Hepatic stellate cell (primary cell): ENCODE results near the gene SLC39A7.

ENCODE experiments used
- DNase-seq: peaks from one replicate; pipeline ENCODE4 v3.0.0; 2011; ENCODE audit warnings: low spot score

Gene SLC39A7

DNA sequence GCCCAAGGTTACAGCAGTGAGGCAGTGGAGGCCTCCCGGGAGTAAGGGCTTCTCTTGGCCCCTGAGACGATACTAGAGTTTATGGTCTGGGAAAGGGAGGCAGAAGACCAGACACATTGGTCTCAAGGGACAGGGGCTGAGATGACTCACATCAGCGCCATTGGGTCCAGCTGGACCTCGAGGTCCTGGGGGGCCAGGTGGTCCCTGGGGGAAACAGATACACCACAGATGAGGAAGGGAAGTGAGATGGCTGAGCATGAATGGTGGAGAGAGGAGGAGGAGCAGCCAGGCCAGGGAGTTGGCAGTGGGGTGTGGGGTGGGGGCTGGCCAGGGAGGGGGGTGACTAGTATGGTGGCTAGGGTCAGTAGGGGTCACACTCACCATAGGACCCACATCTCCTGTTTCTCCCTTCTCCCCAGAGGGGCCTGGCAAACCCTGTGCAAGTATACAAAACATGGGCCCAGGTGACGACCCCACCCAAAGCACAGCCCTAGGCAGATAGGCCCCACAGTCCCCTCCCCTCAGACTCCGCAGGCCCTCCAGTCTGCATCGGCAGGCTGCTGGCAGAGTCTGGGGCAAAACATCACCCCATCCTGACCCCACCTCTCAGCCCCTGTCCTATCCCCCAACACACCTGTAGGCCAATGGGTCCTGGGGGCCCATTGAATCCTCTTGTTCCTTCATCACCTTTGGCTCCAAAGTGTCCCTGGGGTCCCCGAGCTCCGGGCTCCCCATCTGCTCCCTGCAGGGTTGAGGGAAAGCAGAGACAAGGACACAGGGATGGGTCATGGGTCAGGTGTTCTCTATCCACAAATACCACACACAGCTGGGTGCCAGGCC is 30.3 kb upstream of the SLC39A7 start:
- no peak for DNase-seq

DNA sequence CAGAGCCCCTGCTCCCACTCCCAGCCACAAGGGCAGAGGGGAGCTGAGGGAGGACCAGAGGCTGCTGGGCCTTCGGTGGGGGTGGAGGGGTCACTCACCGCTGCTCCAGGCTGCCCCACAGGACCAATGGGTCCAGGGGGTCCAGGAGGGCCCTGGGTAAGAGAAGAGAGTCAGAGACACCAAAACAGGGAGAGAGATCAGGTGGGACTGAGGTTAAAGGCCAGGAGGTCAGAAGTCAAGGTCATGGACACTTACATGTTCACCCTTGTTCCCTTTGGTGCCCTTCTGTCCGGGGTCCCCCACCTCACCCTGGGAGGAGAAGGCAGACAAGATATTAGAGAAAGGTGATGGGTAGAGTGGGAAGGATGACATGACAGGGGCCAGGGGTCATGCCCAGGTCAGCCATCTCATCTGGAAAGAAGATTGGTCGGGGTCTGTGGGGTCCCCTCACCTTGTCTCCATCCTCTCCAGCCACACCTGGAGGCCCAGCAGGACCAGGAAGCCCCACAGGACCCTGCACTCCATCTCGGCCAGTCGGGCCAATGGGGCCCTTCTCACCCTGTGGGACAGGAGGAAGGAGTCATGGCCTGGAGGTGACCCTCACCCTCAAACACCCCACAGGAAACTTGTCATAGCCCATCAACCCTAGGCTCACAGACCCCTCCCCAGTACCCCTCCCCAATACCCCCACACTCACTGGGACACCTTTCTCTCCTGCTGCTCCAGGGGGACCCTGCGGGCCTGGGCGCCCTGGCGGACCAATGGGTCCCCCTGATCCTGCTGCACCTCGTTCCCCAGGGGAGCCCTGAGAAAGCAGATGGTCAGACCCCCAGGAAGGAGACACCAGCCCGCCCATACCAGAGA is 29.4 kb upstream of the SLC39A7 start:
- no peak for DNase-seq

DNA sequence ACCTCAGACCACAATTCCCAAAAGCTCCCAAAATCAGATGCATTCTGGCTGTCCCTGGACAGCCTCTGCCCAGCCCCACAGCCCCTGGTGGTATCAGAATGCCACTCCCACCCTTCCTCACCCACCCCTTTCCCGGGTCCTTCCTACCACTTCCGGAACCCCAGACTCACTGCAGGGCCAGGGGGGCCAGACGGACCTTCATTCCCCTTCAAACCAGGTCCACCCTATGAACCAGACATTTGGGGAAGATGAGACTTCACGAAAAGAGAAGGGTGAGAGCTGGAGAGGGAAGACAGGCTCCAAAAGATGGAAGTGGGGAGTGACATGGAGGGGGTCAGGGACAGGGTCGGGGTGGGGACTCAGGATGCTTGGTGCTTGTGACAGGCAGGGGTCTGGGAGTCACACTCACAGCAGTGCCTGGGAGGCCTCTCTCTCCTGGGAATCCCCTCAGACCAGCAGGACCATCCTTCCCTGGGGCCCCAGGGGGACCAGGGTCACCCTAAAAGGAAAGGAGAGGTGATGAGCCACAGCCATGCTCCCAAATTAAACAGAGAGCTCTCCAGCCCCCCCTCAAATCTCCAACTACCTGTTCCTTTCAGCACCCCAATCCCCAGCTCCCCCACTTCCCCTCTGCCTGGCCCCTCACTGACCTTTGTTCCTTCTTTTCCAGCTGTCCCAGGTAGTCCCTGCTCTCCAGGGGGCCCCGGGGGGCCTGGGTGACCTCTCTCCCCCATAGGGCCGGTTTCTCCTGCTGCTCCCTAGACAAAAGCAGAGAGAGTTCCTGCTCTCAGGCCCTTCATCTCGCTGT is 28.6 kb upstream of the SLC39A7 start:
- DNase-seq, result no peak

DNA sequence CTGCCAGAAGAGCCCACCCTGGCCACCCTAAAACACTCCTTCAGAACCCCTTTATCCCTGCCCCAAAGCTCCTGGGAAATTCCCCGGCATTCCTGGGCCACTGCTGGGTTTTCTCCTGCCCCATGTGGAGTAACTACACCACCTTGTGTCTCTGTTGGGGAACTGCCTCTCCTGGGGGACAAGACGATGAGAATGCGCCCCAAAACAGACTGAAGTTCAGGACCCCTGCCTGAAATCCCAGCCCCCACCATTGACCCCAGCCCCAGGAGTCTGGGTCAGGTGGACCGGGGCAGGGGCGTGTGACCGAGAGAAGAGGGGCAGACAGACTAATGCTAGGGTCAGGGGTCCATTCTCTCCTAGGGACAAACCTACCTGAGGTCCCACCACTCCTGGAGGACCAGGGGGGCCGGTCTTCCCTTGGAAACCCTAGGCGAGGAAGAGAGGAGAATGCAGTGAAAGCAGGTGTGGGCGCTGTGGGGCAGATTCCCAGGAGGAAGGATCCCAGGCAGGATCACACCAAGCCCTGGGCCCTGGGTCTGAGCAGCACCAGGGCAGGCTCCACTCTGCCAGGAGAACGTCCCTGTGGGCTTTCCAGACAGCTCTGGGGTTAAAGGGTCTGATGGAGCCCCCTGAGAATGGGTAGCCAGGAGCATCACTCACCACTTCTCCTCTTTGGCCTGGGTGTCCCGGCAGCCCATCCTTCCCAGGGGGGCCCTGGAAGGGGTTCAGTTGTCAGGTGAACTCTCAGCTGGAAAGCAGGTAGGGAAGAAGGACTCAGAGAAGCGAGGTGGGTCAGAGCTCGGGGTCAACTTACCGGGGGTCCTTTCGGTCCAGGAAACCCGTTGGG is 27.8 kb upstream of the SLC39A7 start:
- peak; percentile 75 for DNase-seq

DNA sequence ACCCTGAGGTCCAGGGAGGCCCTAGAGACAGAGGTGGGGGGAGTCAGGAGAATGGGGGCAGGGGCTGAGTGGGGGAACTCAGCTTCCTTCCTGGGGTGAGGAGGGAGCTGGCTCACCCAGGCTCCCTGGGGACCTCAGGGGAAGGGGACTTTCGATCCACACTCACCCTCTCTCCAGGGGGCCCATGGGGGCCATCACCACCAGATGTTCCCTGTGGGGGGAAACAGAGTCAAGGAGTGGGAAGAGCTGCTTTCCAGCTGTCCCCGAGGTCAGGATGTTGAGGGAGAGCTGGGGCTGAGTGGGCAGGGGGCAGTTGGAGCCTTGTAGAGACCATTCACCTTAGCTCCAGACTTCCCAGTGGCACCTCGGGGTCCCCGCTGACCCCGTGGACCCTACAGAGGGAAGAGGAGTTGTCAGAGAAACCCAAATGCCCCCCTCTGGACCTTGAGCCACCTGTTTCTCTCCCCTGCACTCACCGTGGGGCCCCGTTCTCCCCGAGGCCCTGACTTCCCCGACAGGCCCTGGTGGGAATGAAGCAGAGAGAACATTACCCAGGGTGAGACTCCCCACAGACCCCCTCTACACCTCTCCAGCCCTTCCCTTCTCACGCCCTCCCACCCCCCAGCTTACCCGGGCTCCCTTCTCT is 27.0 kb upstream of the SLC39A7 start:
- no peak for DNase-seq

DNA sequence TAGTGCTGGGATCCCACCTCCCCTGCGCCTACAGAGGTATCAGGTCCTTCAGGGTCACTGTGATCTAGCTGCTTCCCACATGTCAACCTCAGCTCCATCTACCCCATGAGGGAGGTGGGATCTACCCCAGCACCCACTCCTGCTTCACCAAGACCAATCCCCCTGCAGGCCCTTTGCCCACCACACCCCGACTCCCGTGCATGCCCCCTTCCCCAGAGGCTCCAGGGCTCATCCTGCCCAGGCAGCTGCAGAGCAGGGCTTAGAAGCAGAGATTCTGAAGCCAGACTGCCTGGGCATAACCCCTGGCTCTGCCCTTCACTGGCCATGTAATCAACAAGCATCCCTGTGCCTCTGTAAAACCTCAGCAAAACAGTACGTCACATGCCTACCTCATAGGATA is 25.9 kb upstream of the SLC39A7 start:
- no peak for DNase-seq

DNA sequence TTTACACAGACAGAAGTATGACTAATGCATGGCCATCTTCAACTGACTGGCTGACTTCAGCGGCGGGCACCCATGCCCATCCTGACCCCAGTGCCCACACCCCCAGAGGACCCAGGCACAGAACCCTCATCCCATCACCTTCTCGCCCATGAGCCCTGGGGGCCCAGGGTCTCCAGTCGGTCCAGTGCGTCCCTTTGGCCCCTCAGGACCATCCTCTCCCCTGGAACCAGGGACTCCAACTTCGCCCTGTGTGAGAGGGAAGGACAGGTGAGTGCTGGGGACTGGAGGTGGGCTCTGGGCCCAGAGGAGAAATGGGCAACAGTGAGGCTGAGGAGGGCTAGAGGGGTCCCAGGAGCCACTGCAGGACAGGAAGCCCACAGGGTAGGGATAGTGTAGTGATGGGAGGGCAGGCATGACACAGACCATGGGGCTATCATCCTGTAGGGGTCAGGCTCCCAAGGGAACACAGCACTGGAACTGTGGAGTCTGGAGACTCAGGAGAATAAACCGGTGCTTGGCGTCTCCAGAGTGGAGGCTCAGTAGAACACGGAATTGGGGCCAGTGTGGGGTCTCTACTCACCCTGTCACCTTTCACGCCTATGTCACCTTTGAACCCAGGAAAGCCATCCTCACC is 25.1 kb upstream of the SLC39A7 start:
- DNase-seq, result no peak

DNA sequence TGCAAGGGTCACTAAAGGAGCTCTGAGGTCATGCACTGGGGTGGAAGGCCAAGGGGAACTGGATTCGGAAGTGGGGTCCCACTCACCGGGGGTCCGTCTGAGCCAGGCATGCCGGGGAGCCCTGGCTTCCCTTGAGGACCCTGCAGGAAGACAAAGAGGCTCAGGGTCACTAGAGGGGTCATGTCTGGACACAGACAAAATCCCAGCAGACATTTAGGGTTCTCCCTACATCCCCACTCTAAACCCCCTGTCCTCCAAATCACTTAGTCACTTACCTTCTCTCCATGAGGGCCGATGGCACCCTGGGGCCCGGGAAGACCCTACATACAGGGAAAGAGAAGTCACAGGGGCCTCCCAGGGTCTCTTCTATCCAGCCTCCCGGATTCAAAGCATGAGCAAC is 23.8 kb upstream of the SLC39A7 start:
- no peak for DNase-seq

DNA sequence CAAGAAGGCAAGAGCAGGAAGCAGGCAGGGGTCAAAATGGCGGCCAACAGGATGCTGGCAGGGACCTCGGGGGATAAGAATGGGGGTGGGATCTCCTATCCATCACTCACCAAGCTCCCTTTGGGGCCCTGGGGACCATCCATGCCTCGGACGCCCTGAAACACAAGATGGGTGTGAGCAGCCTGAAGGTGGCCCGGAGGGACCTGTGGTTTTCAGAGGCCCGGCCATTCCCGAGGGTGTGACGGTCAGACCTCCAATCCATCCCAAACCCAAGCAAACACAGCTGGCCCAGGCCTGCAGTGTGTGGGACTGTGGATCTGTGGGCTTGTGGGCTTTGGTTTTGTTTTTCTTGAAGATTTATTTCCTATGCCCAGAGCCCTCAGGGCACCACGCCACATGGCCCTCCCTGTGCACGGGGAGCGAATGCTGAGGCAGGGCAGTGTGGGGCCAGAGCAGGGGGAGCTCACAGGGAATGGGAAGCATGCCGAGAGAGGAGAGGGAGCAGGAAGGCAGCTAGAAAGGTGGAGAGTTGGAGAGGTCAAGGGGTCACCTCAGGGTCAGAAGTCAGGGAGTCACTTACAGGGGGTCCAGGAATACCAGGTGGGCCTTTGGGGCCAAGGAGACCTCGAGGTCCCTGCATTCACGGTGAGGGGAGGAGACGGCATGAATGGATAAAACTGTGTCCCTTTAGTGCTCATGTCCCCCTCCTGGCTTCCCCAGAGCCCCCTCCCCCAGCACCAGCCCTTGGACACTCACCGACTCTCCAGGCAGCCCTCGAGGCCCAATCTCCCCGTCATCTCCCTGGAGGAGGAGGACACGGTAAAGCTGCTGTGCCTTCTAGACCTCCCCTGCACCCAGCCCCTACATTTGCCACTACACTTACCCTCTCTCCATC is 22.9 kb upstream of the SLC39A7 start:
- DNase-seq, result no peak

DNA sequence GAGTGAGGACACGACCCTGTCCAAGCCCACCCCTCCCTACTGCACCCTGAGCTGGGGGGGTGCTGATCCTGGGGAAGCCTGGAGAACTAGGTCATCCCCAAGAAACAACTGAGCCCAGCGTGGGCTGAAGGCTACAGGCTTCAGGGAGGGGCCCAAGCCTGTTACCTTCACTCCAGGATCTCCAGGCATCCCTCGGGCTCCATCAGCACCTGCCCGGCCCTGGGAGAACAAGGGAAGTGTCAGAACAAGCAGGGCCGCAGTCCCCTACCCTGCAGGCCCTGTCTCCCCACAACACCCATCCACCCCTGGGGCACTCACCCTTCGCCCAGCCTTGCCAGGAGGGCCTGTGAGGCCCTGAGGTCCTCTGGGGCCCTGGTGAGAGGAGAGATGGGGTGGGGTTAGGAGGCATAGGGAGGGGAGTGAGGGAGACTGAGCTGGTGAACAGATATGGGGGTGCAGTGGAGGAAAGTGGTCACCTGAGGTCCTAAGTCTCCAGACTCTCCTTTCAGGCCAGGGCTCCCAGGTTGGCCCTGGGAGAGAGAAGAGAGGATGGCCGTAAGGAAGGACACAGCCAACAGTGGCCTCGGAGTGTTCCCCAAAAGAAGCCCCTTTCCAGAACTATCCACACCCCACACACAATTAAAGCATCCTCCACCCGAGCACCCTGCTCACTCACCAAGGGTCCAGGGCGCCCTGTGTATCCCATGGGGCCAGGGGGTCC is 21.8 kb upstream of the SLC39A7 start:
- no peak for DNase-seq

DNA sequence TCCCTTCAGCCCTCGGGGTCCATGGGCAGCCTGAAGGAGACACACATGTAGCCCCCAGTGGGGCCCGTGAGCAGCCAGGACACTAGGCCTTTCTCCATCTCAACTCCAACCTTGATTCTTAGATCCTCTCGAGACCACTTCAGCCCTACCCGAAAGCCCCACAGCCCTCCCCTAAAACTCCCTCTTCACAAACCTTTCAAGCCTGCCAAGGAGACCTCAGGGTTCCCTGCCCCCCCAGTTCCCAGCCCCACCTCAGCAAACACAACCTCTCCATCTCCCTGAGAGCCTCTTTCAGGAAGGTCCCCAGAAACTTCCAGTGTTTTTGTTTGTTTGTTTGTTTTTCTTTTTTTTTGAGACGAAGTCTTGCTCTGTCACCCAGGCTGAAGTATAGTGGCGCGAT is 19.5 kb upstream of the SLC39A7 start:
- DNase-seq, result no peak

DNA sequence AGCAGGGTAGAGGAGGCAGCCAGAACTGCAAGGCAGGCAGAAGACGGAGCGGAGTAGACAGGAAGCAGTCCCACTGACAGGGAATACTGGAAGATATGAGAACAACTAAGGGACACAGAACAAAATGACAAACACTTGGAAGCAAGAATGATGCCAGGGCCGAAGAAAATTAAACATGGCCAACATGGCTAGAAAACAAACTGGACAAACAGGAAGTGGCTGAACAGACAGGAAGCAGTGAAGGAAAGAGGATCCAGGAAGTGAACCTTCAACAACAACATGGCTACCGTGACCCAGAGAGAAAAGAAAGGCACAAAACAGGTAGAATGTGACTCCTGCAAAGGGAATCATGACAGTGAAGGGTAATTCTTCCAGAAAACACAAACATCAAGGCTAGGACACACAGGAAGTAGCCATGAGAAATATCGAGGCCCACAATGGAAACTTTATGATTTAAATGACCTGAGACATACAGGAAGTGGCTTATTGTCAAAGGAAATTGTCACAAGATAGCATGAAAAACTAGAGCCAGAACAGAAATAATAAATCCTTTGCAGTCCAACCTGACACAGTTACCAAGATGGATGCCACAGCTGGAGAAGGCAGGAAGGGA is 17.5 kb upstream of the SLC39A7 start:
- DNase-seq, result no peak

DNA sequence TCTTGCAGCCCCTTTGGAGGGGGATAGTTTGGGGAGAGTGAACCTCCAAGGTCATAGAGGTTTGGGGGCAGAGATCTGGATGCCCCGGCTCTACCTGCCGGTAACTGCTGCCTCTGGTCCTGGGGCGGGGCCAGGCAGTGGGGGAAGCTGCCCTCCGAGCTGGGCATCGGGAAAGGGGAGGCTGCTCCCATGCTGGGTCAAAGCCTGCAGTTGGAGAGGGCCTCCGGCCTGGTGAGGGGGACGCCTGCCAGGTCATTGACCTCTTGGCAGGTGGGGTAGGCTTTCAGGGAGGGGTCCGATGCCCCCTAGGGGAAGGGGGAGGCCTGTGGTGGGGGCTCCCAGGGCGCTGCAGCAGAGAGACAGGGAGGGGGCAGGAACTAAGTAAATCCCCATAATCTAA is 15.5 kb upstream of the SLC39A7 start:
- no peak for DNase-seq

DNA sequence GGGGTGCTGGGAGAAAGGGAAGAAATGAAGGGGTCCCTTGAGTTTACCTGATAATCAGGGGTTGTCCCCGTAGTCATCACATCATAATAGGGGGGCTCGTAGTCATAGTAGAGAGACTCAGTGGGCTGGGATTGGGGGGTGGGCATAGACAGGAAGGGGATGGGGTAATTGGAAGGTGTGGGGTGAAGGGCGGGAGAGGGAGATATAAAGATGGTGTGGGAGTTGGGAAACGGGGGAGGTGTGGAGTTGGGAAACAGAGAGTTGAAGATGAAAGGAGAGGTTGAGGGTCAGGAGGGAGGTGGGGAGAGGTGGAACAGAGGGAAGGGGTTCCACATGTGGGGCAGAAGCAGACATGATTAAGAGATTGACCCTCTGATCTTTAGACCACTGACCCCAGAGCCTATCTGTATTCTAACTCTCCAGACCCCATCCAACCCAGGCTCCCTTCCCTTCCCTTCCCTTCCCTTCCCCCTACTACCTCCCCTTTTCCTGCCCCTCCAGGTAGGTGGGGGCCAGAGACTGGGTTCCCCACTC is 14.9 kb upstream of the SLC39A7 start:
- DNase-seq, result no peak

DNA sequence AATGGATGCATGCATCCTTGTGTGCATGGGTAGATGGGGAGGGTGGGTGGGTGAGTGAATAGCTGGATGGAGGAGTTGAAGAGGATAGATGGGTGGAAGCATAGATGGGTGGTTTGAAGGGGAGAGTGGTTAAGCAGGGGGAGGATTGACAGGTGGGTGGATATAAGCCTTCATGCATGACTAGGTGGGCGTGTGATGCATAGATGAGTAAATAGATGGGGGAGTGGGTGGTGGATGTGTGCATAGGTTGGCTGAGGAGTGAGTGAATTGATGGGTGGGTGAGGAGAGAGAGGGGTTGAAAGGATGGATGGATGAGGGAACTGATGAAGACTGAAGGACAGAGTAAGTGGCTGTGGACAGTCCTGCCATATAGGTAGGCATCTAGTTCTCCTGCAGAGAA is 12.9 kb upstream of the SLC39A7 start:
- no peak for DNase-seq

DNA sequence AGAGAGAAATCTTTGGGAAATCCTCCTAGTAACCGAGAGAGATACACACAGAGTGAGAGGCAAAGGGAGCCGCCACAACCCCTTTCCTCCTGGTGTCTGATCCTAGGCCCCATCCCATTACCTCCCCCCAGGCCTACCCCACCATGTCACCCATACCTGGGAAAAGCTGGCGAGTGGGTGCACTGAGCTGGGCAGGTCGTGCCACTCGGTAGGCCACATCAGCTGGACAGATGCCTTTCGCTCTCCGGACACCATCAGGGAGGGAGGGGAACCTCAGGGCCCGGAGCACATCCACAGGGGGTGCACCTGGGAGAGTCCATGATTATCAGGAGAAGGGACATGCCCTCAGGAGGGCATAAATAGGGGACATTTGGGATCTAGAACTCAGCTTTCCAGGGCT is 11.5 kb upstream of the SLC39A7 start:
- DNase-seq, result no peak

DNA sequence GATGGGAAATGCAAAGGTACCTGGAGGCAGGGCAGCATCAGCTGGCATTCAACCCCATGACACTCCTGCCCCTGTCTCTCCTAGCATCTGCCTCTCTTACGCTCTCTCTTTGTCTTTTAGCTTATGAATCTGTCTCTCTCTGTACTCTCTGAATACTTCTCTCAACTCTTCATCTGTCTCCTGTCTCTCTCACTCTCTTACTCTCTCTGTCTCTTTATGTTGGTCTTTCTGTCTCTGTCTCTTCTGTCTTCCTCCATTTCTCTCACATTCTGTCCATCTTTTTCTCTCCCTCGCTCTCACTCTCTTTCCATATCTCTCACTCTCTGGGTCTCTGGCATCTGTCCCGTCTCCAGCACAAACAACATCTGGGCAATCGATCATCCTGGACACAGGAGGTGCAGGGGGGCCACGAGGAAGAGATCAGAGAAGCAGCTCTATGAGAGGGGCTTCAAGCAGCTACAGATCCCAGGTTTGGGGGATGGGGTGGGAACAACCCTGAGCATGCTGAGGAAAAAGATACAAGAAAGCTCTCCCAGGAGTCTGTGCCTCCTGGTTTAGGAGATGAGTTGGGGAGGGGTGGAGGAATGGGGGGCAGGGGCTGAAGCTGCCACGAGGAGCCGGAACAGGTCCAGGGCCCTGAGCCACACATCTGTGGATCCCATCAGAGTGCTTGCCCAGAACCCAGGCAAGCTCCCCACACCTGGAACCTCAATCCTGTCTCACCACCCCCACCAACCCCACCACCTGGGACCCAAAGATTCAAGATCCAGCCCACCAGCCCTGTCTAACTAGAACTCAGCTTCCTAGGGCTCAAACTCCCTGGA is 10.8 kb upstream of the SLC39A7 start:
- no peak for DNase-seq
